ENCODE measurements around the gene DIP2C. TPM values are rescaled to one million over a fixed set of nuclear protein-coding genes. Genes with fewer than 3 reads are reported as not detected.

Gene DIP2C
- total and polyA plus RNA-seq, 3 experiments from 2014 or later, result 0.44 to 1.1 (median 0.55) TPM

- H3K4me3 Mint-ChIP-seq, result no peak overlapping the region
- ChIA-PET CTCF (no interaction called here), POLR2A (no interaction called here)
- no peak overlapping the region for H3K27ac Mint-ChIP-seq
- H3K4me1 Mint-ChIP-seq, result no peaks in the 10 kb centered on the region
- no peak for DNase-seq
- Histone ChIP-seq H3K27ac (ENCODE audit: low read depth, low read length) (no peak overlapping the region), H3K9me3 (ENCODE audit: low read length) (no peaks in the 10 kb centered on the region), H3K36me3 (ENCODE audit: insufficient read depth, low read length) (no peaks in the 10 kb centered on the region), H3K4me1 (ENCODE audit: insufficient read depth, low read length) (no peaks in the 10 kb centered on the region), H3K4me3 (ENCODE audit: low read length) (no peak overlapping the region), H3K27me3 (ENCODE audit: insufficient read depth, low read length, poor library complexity, severe bottlenecking) (no peaks in the 10 kb centered on the region)
- H3K9me3 Mint-ChIP-seq, result peaks cover 0 to 3% (median 0%) of the 10 kb centered on the region in 5 donors
- H3K36me3 Mint-ChIP-seq, result no peaks in the 10 kb centered on the region
- peaks cover 0 to 3% of the 10 kb centered on the region in 2 donors for H3K27me3 Mint-ChIP-seq
Measured at GRCh38 chr10:668786-669485, 20.5 kb downstream of the DIP2C start.

GRCh38 chr10:667602-668143, 21.8 kb downstream of the DIP2C start:
- ChIA-PET POLR2A (no interaction called here), CTCF (no interaction called here)
- Histone ChIP-seq H3K27me3 (ENCODE audit: insufficient read depth, low read length, poor library complexity, severe bottlenecking) (no peaks in the 10 kb centered on the region), H3K9me3 (ENCODE audit: low read length) (no peaks in the 10 kb centered on the region), H3K4me1 (ENCODE audit: insufficient read depth, low read length) (no peaks in the 10 kb centered on the region), H3K4me3 (ENCODE audit: low read length) (no peak overlapping the region), H3K36me3 (ENCODE audit: insufficient read depth, low read length) (no peaks in the 10 kb centered on the region), H3K27ac (ENCODE audit: low read depth, low read length) (no peak overlapping the region)
- Mint-ChIP-seq H3K27me3 (peaks cover 3 to 8% of the 10 kb centered on the region in 2 donors), H3K9me3 (peaks cover 0 to 3% (median 0%) of the 10 kb centered on the region in 5 donors), H3K4me3 (no peak overlapping the region), H3K4me1 (peaks cover 2 to 5% (median 2%) of the 10 kb centered on the region in 3 donors), H3K27ac (no peak overlapping the region), H3K36me3 (no peaks in the 10 kb centered on the region)
- no peak for DNase-seq

GRCh38 chr10:667096-667495, 22.4 kb downstream of the DIP2C start:
- Histone ChIP-seq H3K4me3 (ENCODE audit: low read length) (no peak overlapping the region), H3K27me3 (ENCODE audit: insufficient read depth, low read length, poor library complexity, severe bottlenecking) (no peaks in the 10 kb centered on the region), H3K27ac (ENCODE audit: low read depth, low read length) (no peak overlapping the region), H3K36me3 (ENCODE audit: insufficient read depth, low read length) (no peaks in the 10 kb centered on the region), H3K4me1 (ENCODE audit: insufficient read depth, low read length) (no peaks in the 10 kb centered on the region), H3K9me3 (ENCODE audit: low read length) (no peaks in the 10 kb centered on the region)
- peaks cover 3 to 13% of the 10 kb centered on the region in 2 donors for H3K27me3 Mint-ChIP-seq
- DNase-seq, result no peak
- peaks cover 2 to 8% (median 5%) of the 10 kb centered on the region in 3 donors for H3K4me1 Mint-ChIP-seq
- POLR2A ChIA-PET, result no interaction called here
- CTCF ChIA-PET, result no interaction called here
- H3K27ac Mint-ChIP-seq, result no peak overlapping the region
- H3K36me3 Mint-ChIP-seq, result no peaks in the 10 kb centered on the region
- H3K4me3 Mint-ChIP-seq, result no peak overlapping the region
- H3K9me3 Mint-ChIP-seq, result peaks cover 0 to 3% (median 0%) of the 10 kb centered on the region in 5 donors

- no peak for DNase-seq
- H3K36me3 ChIP-seq (ENCODE audit: insufficient read depth, low read length), result no peaks in the 10 kb centered on the region
- no peaks in the 10 kb centered on the region for H3K27me3 ChIP-seq (ENCODE audit: insufficient read depth, low read length, poor library complexity, severe bottlenecking)
- ChIA-PET POLR2A (no interaction called here), CTCF (no interaction called here)
- no peak overlapping the region for H3K27ac ChIP-seq (ENCODE audit: low read depth, low read length)
- no peak overlapping the region for H3K27ac Mint-ChIP-seq
- no peak overlapping the region for H3K4me3 Mint-ChIP-seq
- no peaks in the 10 kb centered on the region for H3K36me3 Mint-ChIP-seq
- H3K4me1 ChIP-seq (ENCODE audit: insufficient read depth, low read length), result no peaks in the 10 kb centered on the region
- H3K4me3 ChIP-seq (ENCODE audit: low read length), result no peak overlapping the region
- H3K9me3 Mint-ChIP-seq, result no peaks in the 10 kb centered on the region
- peaks cover 2 to 8% (median 5%) of the 10 kb centered on the region in 3 donors for H3K4me1 Mint-ChIP-seq
- no peaks in the 10 kb centered on the region for H3K9me3 ChIP-seq (ENCODE audit: low read length)
- peaks cover 5 to 20% of the 10 kb centered on the region in 2 donors for H3K27me3 Mint-ChIP-seq
Measured at GRCh38 chr10:666237-667012, 23.0 kb downstream of the DIP2C start.

GRCh38 chr10:665579-666091, 23.8 kb downstream of the DIP2C start:
- ChIA-PET POLR2A (no interaction called here), CTCF (no interaction called here)
- H3K9me3 ChIP-seq (ENCODE audit: low read length), result no peaks in the 10 kb centered on the region
- Mint-ChIP-seq H3K36me3 (no peaks in the 10 kb centered on the region), H3K4me3 (no peak overlapping the region), H3K27ac (no peak overlapping the region), H3K27me3 (peaks cover 5 to 25% of the 10 kb centered on the region in 2 donors), H3K4me1 (peaks cover 2 to 8% (median 5%) of the 10 kb centered on the region in 3 donors), H3K9me3 (no peaks in the 10 kb centered on the region)
- H3K36me3 ChIP-seq (ENCODE audit: insufficient read depth, low read length), result no peaks in the 10 kb centered on the region
- H3K27me3 ChIP-seq (ENCODE audit: insufficient read depth, low read length, poor library complexity, severe bottlenecking), result no peaks in the 10 kb centered on the region
- H3K27ac ChIP-seq (ENCODE audit: low read depth, low read length), result no peak overlapping the region
- no peak for DNase-seq
- H3K4me3 ChIP-seq (ENCODE audit: low read length), result no peak overlapping the region
- H3K4me1 ChIP-seq (ENCODE audit: insufficient read depth, low read length), result no peaks in the 10 kb centered on the region

GRCh38 chr10:664893-665292, 24.6 kb downstream of the DIP2C start:
- Mint-ChIP-seq H3K4me1 (peaks cover 2 to 8% (median 5%) of the 10 kb centered on the region in 3 donors), H3K36me3 (no peaks in the 10 kb centered on the region), H3K27ac (no peak overlapping the region), H3K9me3 (no peaks in the 10 kb centered on the region), H3K27me3 (peaks cover 5 to 26% of the 10 kb centered on the region in 2 donors), H3K4me3 (no peak overlapping the region)
- CTCF ChIA-PET, result no interaction called here
- Histone ChIP-seq H3K27me3 (ENCODE audit: insufficient read depth, low read length, poor library complexity, severe bottlenecking) (no peaks in the 10 kb centered on the region), H3K36me3 (ENCODE audit: insufficient read depth, low read length) (no peaks in the 10 kb centered on the region), H3K4me1 (ENCODE audit: insufficient read depth, low read length) (no peaks in the 10 kb centered on the region), H3K4me3 (ENCODE audit: low read length) (no peak overlapping the region), H3K27ac (ENCODE audit: low read depth, low read length) (no peak overlapping the region), H3K9me3 (ENCODE audit: low read length) (no peaks in the 10 kb centered on the region)
- no peak for DNase-seq
- POLR2A ChIA-PET, result no interaction called here

- H3K4me3 Mint-ChIP-seq, result no peak overlapping the region
Measured at GRCh38 chr10:664301-664700, 25.2 kb downstream of the DIP2C start.

GRCh38 chr10:663831-664251, 25.6 kb downstream of the DIP2C start:
- Histone ChIP-seq H3K27ac (ENCODE audit: low read depth, low read length) (no peak overlapping the region), H3K9me3 (ENCODE audit: low read length) (no peaks in the 10 kb centered on the region), H3K27me3 (ENCODE audit: insufficient read depth, low read length, poor library complexity, severe bottlenecking) (no peaks in the 10 kb centered on the region), H3K4me1 (ENCODE audit: insufficient read depth, low read length) (no peaks in the 10 kb centered on the region), H3K36me3 (ENCODE audit: insufficient read depth, low read length) (no peaks in the 10 kb centered on the region), H3K4me3 (ENCODE audit: low read length) (no peak overlapping the region)
- no peaks in the 10 kb centered on the region for H3K9me3 Mint-ChIP-seq
- H3K4me3 Mint-ChIP-seq, result no peak overlapping the region
- H3K4me1 Mint-ChIP-seq, result peaks cover 2 to 13% (median 5%) of the 10 kb centered on the region in 3 donors
- H3K36me3 Mint-ChIP-seq, result no peaks in the 10 kb centered on the region
- ChIA-PET POLR2A (no interaction called here), CTCF (no interaction called here)
- H3K27me3 Mint-ChIP-seq, result peaks cover 6 to 26% of the 10 kb centered on the region in 2 donors
- DNase-seq, result no peak
- H3K27ac Mint-ChIP-seq, result no peak overlapping the region

More at GRCh38 chr10:664301-664700, 25.2 kb downstream of the DIP2C start:
- Histone ChIP-seq H3K4me1 (ENCODE audit: insufficient read depth, low read length) (no peaks in the 10 kb centered on the region), H3K27ac (ENCODE audit: low read depth, low read length) (no peak overlapping the region), H3K27me3 (ENCODE audit: insufficient read depth, low read length, poor library complexity, severe bottlenecking) (no peaks in the 10 kb centered on the region), H3K9me3 (ENCODE audit: low read length) (no peaks in the 10 kb centered on the region), H3K36me3 (ENCODE audit: insufficient read depth, low read length) (no peaks in the 10 kb centered on the region), H3K4me3 (ENCODE audit: low read length) (no peak overlapping the region)
- Mint-ChIP-seq H3K4me1 (peaks cover 2 to 13% (median 5%) of the 10 kb centered on the region in 3 donors), H3K9me3 (no peaks in the 10 kb centered on the region), H3K27me3 (peaks cover 5 to 26% of the 10 kb centered on the region in 2 donors), H3K27ac (no peak overlapping the region), H3K36me3 (no peaks in the 10 kb centered on the region)
- ChIA-PET POLR2A (no interaction called here), CTCF (no interaction called here)
- DNase-seq, result no peak

Data from CD8-positive, alpha-beta memory T cell (primary cell).